ENCODE measurements around the gene ZNF326.

The ZNF326 gene

GRCh38 chr1:89994805-89995597 is at the start of gene ZNF326:
ZNF326 (plus strand) TSS chr1:89995110; CDS start chr1:89995258, 148 bp downstream.
- DNase-seq (ENCODE audit: low read depth in 2 of 2, low spot score in 1 of 2), result peak; percentile 85 to 87

GRCh38 chr1:89945852-89946476 is 48.9 kb upstream of the ZNF326 start:
- DNase-seq (ENCODE audit: low read depth in 2 of 2, low spot score in 1 of 2), result no peak

- no peak for DNase-seq (ENCODE audit: low read depth in 2 of 2, low spot score in 1 of 2)
Observed at GRCh38 chr1:89946532-89946931, 48.4 kb upstream of the ZNF326 start.

GRCh38 chr1:89948722-89949345 is 46.1 kb upstream of the ZNF326 start:
- no peak for DNase-seq (ENCODE audit: low read depth in 2 of 2, low spot score in 1 of 2)

- no peak for DNase-seq (ENCODE audit: low read depth in 2 of 2, low spot score in 1 of 2)
Observed at GRCh38 chr1:89949991-89950624, 44.8 kb upstream of the ZNF326 start.

- DNase-seq (ENCODE audit: low read depth in 2 of 2, low spot score in 1 of 2), result no peak
Observed at GRCh38 chr1:89950703-89951102, 44.2 kb upstream of the ZNF326 start.

- DNase-seq (ENCODE audit: low read depth in 2 of 2, low spot score in 1 of 2), result no peak
Observed at GRCh38 chr1:89951766-89952604, 42.9 kb upstream of the ZNF326 start.

- DNase-seq (ENCODE audit: low read depth in 2 of 2, low spot score in 1 of 2), result no peak
Observed at GRCh38 chr1:89952605-89953130, 42.2 kb upstream of the ZNF326 start.

GRCh38 chr1:89953131-89953626 is 41.7 kb upstream of the ZNF326 start:
- DNase-seq (ENCODE audit: low read depth in 2 of 2, low spot score in 1 of 2), result no peak

GRCh38 chr1:89953929-89954328 is 41.0 kb upstream of the ZNF326 start:
- no peak for DNase-seq (ENCODE audit: low read depth in 2 of 2, low spot score in 1 of 2)

- DNase-seq (ENCODE audit: low read depth in 2 of 2, low spot score in 1 of 2), result no peak
Observed at GRCh38 chr1:89954401-89954800, 40.5 kb upstream of the ZNF326 start.

GRCh38 chr1:89955311-89956205 is 39.4 kb upstream of the ZNF326 start:
- DNase-seq (ENCODE audit: low read depth in 2 of 2, low spot score in 1 of 2), result no peak

GRCh38 chr1:89957107-89957506 is 37.8 kb upstream of the ZNF326 start:
- no peak for DNase-seq (ENCODE audit: low read depth in 2 of 2, low spot score in 1 of 2)

- no peak for DNase-seq (ENCODE audit: low read depth in 2 of 2, low spot score in 1 of 2)
Observed at GRCh38 chr1:89958851-89959654, 35.9 kb upstream of the ZNF326 start.

- DNase-seq (ENCODE audit: low read depth in 2 of 2, low spot score in 1 of 2), result no peak
Observed at GRCh38 chr1:89959719-89960118, 35.2 kb upstream of the ZNF326 start.

- DNase-seq (ENCODE audit: low read depth in 2 of 2, low spot score in 1 of 2), result no peak
Observed at GRCh38 chr1:89962024-89962741, 32.7 kb upstream of the ZNF326 start.

GRCh38 chr1:89962742-89963075 is 32.2 kb upstream of the ZNF326 start:
- no peak for DNase-seq (ENCODE audit: low read depth in 2 of 2, low spot score in 1 of 2)

GRCh38 chr1:89965193-89965768 is 29.6 kb upstream of the ZNF326 start:
- DNase-seq (ENCODE audit: low read depth in 2 of 2, low spot score in 1 of 2), result no peak
